Measurements from ENCODE around the gene DNAI7. TPM values are rescaled to one million over a fixed set of nuclear protein-coding genes. Genes with fewer than 3 reads are reported as not detected.

DNAI7 gene
- total RNA-seq, 2 donors from 2014 or later, result 1.6 TPM

GRCh38 chr12:25236190-25236589, 41.2 kb upstream of the DNAI7 start:
- peaks cover 70% of the 10 kb centered on the region for H3K36me3 Mint-ChIP-seq (ENCODE audit: low read depth)
- H3K27me3 Mint-ChIP-seq (ENCODE audit: insufficient read depth), result no peaks in the 10 kb centered on the region
- no peak overlapping the region for H3K4me3 Mint-ChIP-seq
- peaks cover 9% of the 10 kb centered on the region for H3K4me1 Mint-ChIP-seq
- Histone ChIP-seq H3K27ac (ENCODE audit: low read depth, low read length) (no peak overlapping the region), H3K27me3 (ENCODE audit: control insufficient read depth, insufficient read depth, low read length, poor library complexity, severe bottlenecking) (no peaks in the 10 kb centered on the region), H3K4me1 (ENCODE audit: control insufficient read depth, insufficient read depth, low read length) (no peaks in the 10 kb centered on the region), H3K9ac (ENCODE audit: extremely low read depth, low read length, poor library complexity, severe bottlenecking) (no peak overlapping the region), H3K9me3 (ENCODE audit: control insufficient read depth, low read length) (no peaks in the 10 kb centered on the region), H3K36me3 (ENCODE audit: control insufficient read depth, insufficient read depth, low read length) (peaks cover 93% of the 10 kb centered on the region), H3K4me3 (ENCODE audit: low read length) (no peak overlapping the region)
- DNase-seq, result no peak
- no peaks in the 10 kb centered on the region for H3K9me3 Mint-ChIP-seq
- peak overlapping the region; percentile 7 for H3K27ac Mint-ChIP-seq
- 62 to 100% methylated on average over 1 of the region's 1 CpG for WGBS, 2 experiments (ENCODE audit: insufficient coverage in 1 of 2, insufficient read length in 1 of 2)
- no peak for TF ChIP-seq CTCF (conservative IDR thresholded peaks at IDR 0.05)

- WGBS, 2 experiments (ENCODE audit: insufficient coverage in 1 of 2, insufficient read length in 1 of 2), result no CpG with 5 or more reads among the region's 1 CpG
- no peaks in the 10 kb centered on the region for H3K27me3 Mint-ChIP-seq (ENCODE audit: insufficient read depth)
- no peak overlapping the region for H3K27ac Mint-ChIP-seq
- TF ChIP-seq CTCF (conservative IDR thresholded peaks at IDR 0.05), result no peak
- H3K27me3 ChIP-seq (ENCODE audit: control insufficient read depth, insufficient read depth, low read length, poor library complexity, severe bottlenecking), result no peaks in the 10 kb centered on the region
- DNase-seq, result no peak
- H3K4me3 Mint-ChIP-seq, result no peak overlapping the region
- H3K36me3 Mint-ChIP-seq (ENCODE audit: low read depth), result peaks cover 35% of the 10 kb centered on the region
- peaks cover 69% of the 10 kb centered on the region for H3K36me3 ChIP-seq (ENCODE audit: control insufficient read depth, insufficient read depth, low read length)
- H3K4me1 ChIP-seq (ENCODE audit: control insufficient read depth, insufficient read depth, low read length), result no peaks in the 10 kb centered on the region
- no peak overlapping the region for H3K27ac ChIP-seq (ENCODE audit: low read depth, low read length)
- no peak overlapping the region for H3K4me3 ChIP-seq (ENCODE audit: low read length)
- H3K9me3 Mint-ChIP-seq, result no peaks in the 10 kb centered on the region
- no peak overlapping the region for H3K9ac ChIP-seq (ENCODE audit: extremely low read depth, low read length, poor library complexity, severe bottlenecking)
- peaks cover 2% of the 10 kb centered on the region for H3K4me1 Mint-ChIP-seq
- no peaks in the 10 kb centered on the region for H3K9me3 ChIP-seq (ENCODE audit: control insufficient read depth, low read length)
Measured at GRCh38 chr12:25213338-25213737, 18.4 kb upstream of the DNAI7 start.

- 78 to 97% methylated on average over 1 of the region's 1 CpG for WGBS, 2 experiments (ENCODE audit: insufficient coverage in 1 of 2, insufficient read length in 1 of 2)
- no peak overlapping the region for H3K27ac Mint-ChIP-seq
Measured at GRCh38 chr12:25208554-25208953, 13.6 kb upstream of the DNAI7 start.

More at GRCh38 chr12:25208554-25208953, 13.6 kb upstream of the DNAI7 start:
- no peaks in the 10 kb centered on the region for H3K9me3 ChIP-seq (ENCODE audit: control insufficient read depth, low read length)
- Mint-ChIP-seq H3K4me3 (no peak overlapping the region), H3K36me3 (ENCODE audit: low read depth) (peaks cover 34% of the 10 kb centered on the region), H3K4me1 (peaks cover 2% of the 10 kb centered on the region), H3K27me3 (ENCODE audit: insufficient read depth) (no peaks in the 10 kb centered on the region), H3K9me3 (no peaks in the 10 kb centered on the region)
- H3K4me1 ChIP-seq (ENCODE audit: control insufficient read depth, insufficient read depth, low read length), result no peaks in the 10 kb centered on the region
- H3K9ac ChIP-seq (ENCODE audit: extremely low read depth, low read length, poor library complexity, severe bottlenecking), result no peak overlapping the region
- DNase-seq, result no peak
- H3K4me3 ChIP-seq (ENCODE audit: low read length), result no peak overlapping the region
- H3K27me3 ChIP-seq (ENCODE audit: control insufficient read depth, insufficient read depth, low read length, poor library complexity, severe bottlenecking), result no peaks in the 10 kb centered on the region
- no peak for TF ChIP-seq CTCF (conservative IDR thresholded peaks at IDR 0.05)
- H3K27ac ChIP-seq (ENCODE audit: low read depth, low read length), result no peak overlapping the region
- peaks cover 85% of the 10 kb centered on the region for H3K36me3 ChIP-seq (ENCODE audit: control insufficient read depth, insufficient read depth, low read length)

Measured in endodermal cell (in vitro differentiated cells).